ENCODE results near the gene CLINT1. TPM values are rescaled to one million over a fixed set of nuclear protein-coding genes. Genes with fewer than 3 reads are reported as not detected.

Gene CLINT1
- total RNA-seq, 1 donor from 2014 or later = 72.9 TPM

- peak; percentile 96 for DNase-seq (ENCODE audit: low spot score)
- peak; percentile 100 for TF ChIP-seq CTCF (IDR thresholded peaks at IDR 0.05; ENCODE audit: unreplicated experiment)
- Mint-ChIP-seq H3K36me3 (ENCODE audit: low read depth, unreplicated experiment) (no peaks in the 10 kb centered on the region), H3K9me3 (ENCODE audit: unreplicated experiment) (no peaks in the 10 kb centered on the region), H3K4me1 (ENCODE audit: unreplicated experiment) (peaks cover 12% of the 10 kb centered on the region), H3K27ac (ENCODE audit: unreplicated experiment) (peak within 1 kb of the TSS; percentile 77), H3K4me3 (ENCODE audit: unreplicated experiment) (peak within 1 kb of the TSS; percentile 99), H3K27me3 (ENCODE audit: unreplicated experiment) (peaks cover 11% of the 10 kb centered on the region)
Measured at GRCh38 chr5:157743163-157744050, 115.5 kb downstream of the CLINT1 start, which contains the start of gene LSM11. LSM11 (plus strand) TSS chr5:157743712; CDS start chr5:157743751, 39 bp downstream.

- no peak overlapping the region for H3K27ac Mint-ChIP-seq (ENCODE audit: unreplicated experiment)
- no peak for DNase-seq (ENCODE audit: low spot score)
- no peaks in the 10 kb centered on the region for H3K9me3 Mint-ChIP-seq (ENCODE audit: unreplicated experiment)
- H3K36me3 Mint-ChIP-seq (ENCODE audit: low read depth, unreplicated experiment) = peaks cover 10% of the 10 kb centered on the region
- peaks cover 12% of the 10 kb centered on the region for H3K4me1 Mint-ChIP-seq (ENCODE audit: unreplicated experiment)
- peaks cover 11% of the 10 kb centered on the region for H3K27me3 Mint-ChIP-seq (ENCODE audit: unreplicated experiment)
- H3K4me3 Mint-ChIP-seq (ENCODE audit: unreplicated experiment) = no peak overlapping the region
- no peak for TF ChIP-seq CTCF (IDR thresholded peaks at IDR 0.05; ENCODE audit: unreplicated experiment)
Measured at GRCh38 chr5:157741131-157741530, 117.8 kb downstream of the CLINT1 start.

- H3K36me3 Mint-ChIP-seq (ENCODE audit: low read depth, unreplicated experiment) = peaks cover 10% of the 10 kb centered on the region
- no peak overlapping the region for H3K27ac Mint-ChIP-seq (ENCODE audit: unreplicated experiment)
- no peak for DNase-seq (ENCODE audit: low spot score)
- no peaks in the 10 kb centered on the region for H3K9me3 Mint-ChIP-seq (ENCODE audit: unreplicated experiment)
- TF ChIP-seq CTCF (IDR thresholded peaks at IDR 0.05; ENCODE audit: unreplicated experiment) = peak; percentile 50
- no peak overlapping the region for H3K4me3 Mint-ChIP-seq (ENCODE audit: unreplicated experiment)
- H3K27me3 Mint-ChIP-seq (ENCODE audit: unreplicated experiment) = peaks cover 11% of the 10 kb centered on the region
- H3K4me1 Mint-ChIP-seq (ENCODE audit: unreplicated experiment) = peaks cover 11% of the 10 kb centered on the region
Measured at GRCh38 chr5:157740229-157740610, 118.7 kb downstream of the CLINT1 start.

GRCh38 chr5:157739388-157740228 lies 119.3 kb downstream of the CLINT1 start:
- no peak for TF ChIP-seq CTCF (IDR thresholded peaks at IDR 0.05; ENCODE audit: unreplicated experiment)
- Mint-ChIP-seq H3K36me3 (ENCODE audit: low read depth, unreplicated experiment) (peaks cover 10% of the 10 kb centered on the region), H3K4me1 (ENCODE audit: unreplicated experiment) (peaks cover 5% of the 10 kb centered on the region), H3K4me3 (ENCODE audit: unreplicated experiment) (no peak overlapping the region), H3K27ac (ENCODE audit: unreplicated experiment) (no peak overlapping the region), H3K27me3 (ENCODE audit: unreplicated experiment) (peaks cover 11% of the 10 kb centered on the region), H3K9me3 (ENCODE audit: unreplicated experiment) (no peaks in the 10 kb centered on the region)
- no peak for DNase-seq (ENCODE audit: low spot score)
